ENCODE data around the gene KIRREL1.
A peak's percentile ranks its signal among the peaks of the same experiment; 100 is the strongest.

Gene KIRREL1

GRCh38 chr1:157993147-157993917 lies at the start of gene KIRREL1:
KIRREL1 (plus strand) TSS chr1:157993645; CDS start chr1:157993677, 32 bp downstream.
- no peak for DNase-seq (ENCODE audit: low read depth in 2 of 2)

- no peak for DNase-seq (ENCODE audit: low read depth in 2 of 2)
Measured at GRCh38 chr1:157944663-157945280, 48.7 kb upstream of the KIRREL1 start.

- no peak for DNase-seq (ENCODE audit: low read depth in 2 of 2)
Measured at GRCh38 chr1:157948312-157949073, 45.0 kb upstream of the KIRREL1 start.

GRCh38 chr1:157949074-157949354 lies 44.4 kb upstream of the KIRREL1 start:
- no peak for DNase-seq (ENCODE audit: low read depth in 2 of 2)

GRCh38 chr1:157951230-157951629 lies 42.2 kb upstream of the KIRREL1 start:
- DNase-seq (ENCODE audit: low read depth in 2 of 2) = no peak

- DNase-seq (ENCODE audit: low read depth in 2 of 2) = no peak
Measured at GRCh38 chr1:157952601-157953000, 40.8 kb upstream of the KIRREL1 start.

GRCh38 chr1:157955221-157955620 lies 38.2 kb upstream of the KIRREL1 start:
- DNase-seq (ENCODE audit: low read depth in 2 of 2) = no peak

GRCh38 chr1:157955857-157956256 lies 37.6 kb upstream of the KIRREL1 start:
- DNase-seq (ENCODE audit: low read depth in 2 of 2) = no peak

GRCh38 chr1:157956732-157957131 lies 36.7 kb upstream of the KIRREL1 start:
- no peak for DNase-seq (ENCODE audit: low read depth in 2 of 2)

- DNase-seq (ENCODE audit: low read depth in 2 of 2) = no peak
Measured at GRCh38 chr1:157958263-157958662, 35.2 kb upstream of the KIRREL1 start.

- no peak for DNase-seq (ENCODE audit: low read depth in 2 of 2)
Measured at GRCh38 chr1:157959750-157960149, 33.7 kb upstream of the KIRREL1 start.

GRCh38 chr1:157960773-157961172 lies 32.7 kb upstream of the KIRREL1 start:
- DNase-seq (ENCODE audit: low read depth in 2 of 2) = no peak

GRCh38 chr1:157961805-157962762 lies 31.4 kb upstream of the KIRREL1 start:
- DNase-seq (ENCODE audit: low read depth in 2 of 2) = no peak

GRCh38 chr1:157963713-157964112 lies 29.7 kb upstream of the KIRREL1 start:
- peak; percentile 4 to 6 for DNase-seq (ENCODE audit: low read depth in 2 of 2)

- no peak for DNase-seq (ENCODE audit: low read depth in 2 of 2)
Measured at GRCh38 chr1:157965584-157965983, 27.9 kb upstream of the KIRREL1 start.

- no peak for DNase-seq (ENCODE audit: low read depth in 2 of 2)
Measured at GRCh38 chr1:157966031-157966537, 27.4 kb upstream of the KIRREL1 start.

GRCh38 chr1:157967205-157967604 lies 26.2 kb upstream of the KIRREL1 start:
- DNase-seq (ENCODE audit: low read depth in 2 of 2) = no peak

GRCh38 chr1:157968508-157968907 lies 24.9 kb upstream of the KIRREL1 start:
- no peak for DNase-seq (ENCODE audit: low read depth in 2 of 2)

- DNase-seq (ENCODE audit: low read depth in 2 of 2) = no peak
Measured at GRCh38 chr1:157968946-157969345, 24.5 kb upstream of the KIRREL1 start.

- DNase-seq (ENCODE audit: low read depth in 2 of 2) = no peak
Measured at GRCh38 chr1:157969697-157970485, 23.6 kb upstream of the KIRREL1 start.

- no peak for DNase-seq (ENCODE audit: low read depth in 2 of 2)
Measured at GRCh38 chr1:157971769-157972168, 21.7 kb upstream of the KIRREL1 start.

Data from stimulated activated CD8-positive, alpha-beta memory T cell treated with anti-CD3 and anti-CD28 coated beads, Interleukin-7, amount 100 ng/mL, for 1 hour (primary cell).